GM23338 (cell line): Measurements from ENCODE around the gene NBEAL2.

ENCODE experiments used
- CREB1 ChIP-seq: fragments of 250-450 bp; sonication (Bioruptor Pico); IDR thresholded peaks from 2 replicates; pipeline ENCODE4 v1.5.0; 2020; ENCODE audit warnings: low read depth, mild to moderate bottlenecking, moderate library complexity
- EZH2 ChIP-seq: fragments of 200-600 bp; sonication (generic); IDR thresholded peaks from one replicate; pipeline ENCODE4 v1.8.0; 2017; ENCODE audit warnings: antibody characterized with exemption, mild to moderate bottlenecking, low read depth; ENCODE audit not compliant: unreplicated experiment
- EZH2phosphoT487 ChIP-seq: fragments of 200-600 bp; sonication (generic); IDR thresholded peaks from one replicate; pipeline ENCODE4 v1.8.1; 2018; ENCODE audit warnings: antibody characterized with exemption; ENCODE audit not compliant: unreplicated experiment
- JUNB ChIP-seq: IDR thresholded peaks from one replicate; pipeline ENCODE4 v1.6.1; 2016; ENCODE audit warnings: antibody characterized with exemption; ENCODE audit not compliant: unreplicated experiment
- POLR2AphosphoS5 ChIP-seq: IDR thresholded peaks from 2 replicates; pipeline ENCODE4 v1.6.1; 2016; ENCODE audit warnings: antibody characterized with exemption, low read depth
- STAT1 ChIP-seq: IDR thresholded peaks from one replicate; pipeline ENCODE4 v1.6.1; 2016; ENCODE audit warnings: antibody characterized with exemption; ENCODE audit not compliant: unreplicated experiment
- ZNF331 ChIP-seq: fragments of 250-450 bp; sonication (Bioruptor Pico); IDR thresholded peaks from 2 replicates; pipeline ENCODE4 v1.5.0; 2020; ENCODE audit warnings: low read depth, mild to moderate bottlenecking, moderate library complexity
- TF ChIP-seq, protein P1 (sequence below), 2 experiments: fragments of 200-600 bp in 1 of 2; sonication (generic) in 1 of 2; conservative IDR thresholded peaks; 2 replicates each; pipeline versions ENCODE4 v1.5.1 to v1.6.1; 2016 to 2017; ENCODE audit warnings: antibody characterized with exemption in 2 of 2, low read depth in 2 of 2, mild to moderate bottlenecking in 2 of 2, moderate library complexity in 1 of 2
- TF ChIP-seq, protein P2 (sequence below): IDR thresholded peaks from one replicate; pipeline ENCODE4 v1.6.1; 2018; ENCODE audit warnings: antibody characterized with exemption; ENCODE audit not compliant: unreplicated experiment

DNA sequence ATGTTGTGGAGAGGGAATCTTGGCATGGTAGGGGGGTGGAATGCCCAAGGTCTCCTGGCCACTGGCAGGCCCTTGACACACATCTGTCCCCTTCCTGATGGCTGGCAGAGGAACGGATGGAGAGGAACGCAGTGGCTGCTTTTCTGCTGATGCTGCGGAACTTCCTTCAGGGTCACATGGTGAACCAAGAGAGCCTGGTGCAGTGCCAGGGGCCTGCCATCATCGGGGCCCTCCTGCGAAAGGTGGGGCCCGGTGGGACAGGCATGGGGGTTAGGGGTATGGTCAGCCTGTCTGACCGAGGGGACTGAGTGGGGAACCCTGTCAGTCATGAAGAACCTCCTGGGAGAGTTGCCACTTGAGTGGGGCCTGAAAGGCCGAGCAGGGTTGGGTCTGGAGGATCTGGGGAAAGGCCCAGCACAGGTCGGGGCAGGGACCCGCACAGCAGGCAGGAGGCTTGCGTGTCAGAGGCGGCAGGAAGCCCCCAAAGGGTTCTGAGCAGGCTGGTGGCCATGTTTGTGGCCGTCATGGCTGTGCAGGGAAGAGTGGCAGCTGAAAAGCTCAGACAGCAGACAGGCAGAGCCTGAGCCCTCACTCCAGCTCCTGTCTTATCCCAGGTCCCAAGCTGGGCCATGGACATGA, 18.1 kb downstream of the NBEAL2 start:
- TF ChIP-seq, protein P1, sequence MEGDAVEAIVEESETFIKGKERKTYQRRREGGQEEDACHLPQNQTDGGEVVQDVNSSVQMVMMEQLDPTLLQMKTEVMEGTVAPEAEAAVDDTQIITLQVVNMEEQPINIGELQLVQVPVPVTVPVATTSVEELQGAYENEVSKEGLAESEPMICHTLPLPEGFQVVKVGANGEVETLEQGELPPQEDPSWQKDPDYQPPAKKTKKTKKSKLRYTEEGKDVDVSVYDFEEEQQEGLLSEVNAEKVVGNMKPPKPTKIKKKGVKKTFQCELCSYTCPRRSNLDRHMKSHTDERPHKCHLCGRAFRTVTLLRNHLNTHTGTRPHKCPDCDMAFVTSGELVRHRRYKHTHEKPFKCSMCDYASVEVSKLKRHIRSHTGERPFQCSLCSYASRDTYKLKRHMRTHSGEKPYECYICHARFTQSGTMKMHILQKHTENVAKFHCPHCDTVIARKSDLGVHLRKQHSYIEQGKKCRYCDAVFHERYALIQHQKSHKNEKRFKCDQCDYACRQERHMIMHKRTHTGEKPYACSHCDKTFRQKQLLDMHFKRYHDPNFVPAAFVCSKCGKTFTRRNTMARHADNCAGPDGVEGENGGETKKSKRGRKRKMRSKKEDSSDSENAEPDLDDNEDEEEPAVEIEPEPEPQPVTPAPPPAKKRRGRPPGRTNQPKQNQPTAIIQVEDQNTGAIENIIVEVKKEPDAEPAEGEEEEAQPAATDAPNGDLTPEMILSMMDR (conservative IDR thresholded peaks at IDR 0.05; ENCODE audit: low read depth in 2 of 2) = no peak
- TF ChIP-seq EZH2 (no peak), POLR2AphosphoS5 (no peak), STAT1 (no peak), EZH2phosphoT487 (no peak), ZNF331 (CRISPR knock-in tag) (no peak), JUNB (no peak), CREB1 (CRISPR knock-in tag) (no peak)
- TF ChIP-seq, protein P2, sequence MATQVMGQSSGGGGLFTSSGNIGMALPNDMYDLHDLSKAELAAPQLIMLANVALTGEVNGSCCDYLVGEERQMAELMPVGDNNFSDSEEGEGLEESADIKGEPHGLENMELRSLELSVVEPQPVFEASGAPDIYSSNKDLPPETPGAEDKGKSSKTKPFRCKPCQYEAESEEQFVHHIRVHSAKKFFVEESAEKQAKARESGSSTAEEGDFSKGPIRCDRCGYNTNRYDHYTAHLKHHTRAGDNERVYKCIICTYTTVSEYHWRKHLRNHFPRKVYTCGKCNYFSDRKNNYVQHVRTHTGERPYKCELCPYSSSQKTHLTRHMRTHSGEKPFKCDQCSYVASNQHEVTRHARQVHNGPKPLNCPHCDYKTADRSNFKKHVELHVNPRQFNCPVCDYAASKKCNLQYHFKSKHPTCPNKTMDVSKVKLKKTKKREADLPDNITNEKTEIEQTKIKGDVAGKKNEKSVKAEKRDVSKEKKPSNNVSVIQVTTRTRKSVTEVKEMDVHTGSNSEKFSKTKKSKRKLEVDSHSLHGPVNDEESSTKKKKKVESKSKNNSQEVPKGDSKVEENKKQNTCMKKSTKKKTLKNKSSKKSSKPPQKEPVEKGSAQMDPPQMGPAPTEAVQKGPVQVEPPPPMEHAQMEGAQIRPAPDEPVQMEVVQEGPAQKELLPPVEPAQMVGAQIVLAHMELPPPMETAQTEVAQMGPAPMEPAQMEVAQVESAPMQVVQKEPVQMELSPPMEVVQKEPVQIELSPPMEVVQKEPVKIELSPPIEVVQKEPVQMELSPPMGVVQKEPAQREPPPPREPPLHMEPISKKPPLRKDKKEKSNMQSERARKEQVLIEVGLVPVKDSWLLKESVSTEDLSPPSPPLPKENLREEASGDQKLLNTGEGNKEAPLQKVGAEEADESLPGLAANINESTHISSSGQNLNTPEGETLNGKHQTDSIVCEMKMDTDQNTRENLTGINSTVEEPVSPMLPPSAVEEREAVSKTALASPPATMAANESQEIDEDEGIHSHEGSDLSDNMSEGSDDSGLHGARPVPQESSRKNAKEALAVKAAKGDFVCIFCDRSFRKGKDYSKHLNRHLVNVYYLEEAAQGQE = no peak
